GM12892 (cell line): Measurements from ENCODE around the gene ZFP64.
A peak's percentile ranks its signal among the peaks of the same experiment; 100 is the strongest.
"Not testable (repeated sequence)": the region's sequence is repeated elsewhere in the genome, so short reads cannot be mapped to it uniquely, and the experiment has no call there.

Experiments
- DNase-seq: peaks from one replicate; pipeline ENCODE4 v3.0.0; 2011; ENCODE audit not compliant: insufficient read length
- FAIRE-seq: peaks from 2 replicates; lab custom pipeline; 2011; peaks lifted over from hg19 to GRCh38; lab: Jason Lieb, UNC
- POLR2A ChIP-seq: IDR thresholded peaks from 2 replicates; pipeline ENCODE4 v1.6.1; 2011; ENCODE audit warnings: low read depth, low read length, control low read depth
- POLR2AphosphoS5 ChIP-seq: IDR thresholded peaks from 2 replicates; pipeline ENCODE4 v1.6.1; 2011; ENCODE audit warnings: low read depth, low read length, control low read depth
- TAF1 ChIP-seq: IDR thresholded peaks from 2 replicates; pipeline ENCODE4 v1.6.1; 2011; ENCODE audit warnings: low read depth, mild to moderate bottlenecking, control low read depth, low read length, borderline replicate concordance

The ZFP64 gene

GRCh38 chr20:52193886-52194545 is 2.4 kb upstream of the ZFP64 start:
- FAIRE-seq (no peak), DNase-seq (no peak)
- TF ChIP-seq TAF1 = no peak
- no peak for TF ChIP-seq POLR2AphosphoS5
- no peak for TF ChIP-seq POLR2A

GRCh38 chr20:52193133-52193532 is 1.6 kb upstream of the ZFP64 start:
- DNase-seq (no peak), FAIRE-seq (no peak)
- no peak for TF ChIP-seq POLR2A
- TF ChIP-seq TAF1 = no peak
- TF ChIP-seq POLR2AphosphoS5 = no peak

- DNase-seq, FAIRE-seq: not testable (repeated sequence)
Measured at GRCh38 chr20:52192719-52193007, 1.1 kb upstream of the ZFP64 start.

- no peak for TF ChIP-seq TAF1
- TF ChIP-seq POLR2A = no peak; the same call in none of the 2 replicates
- peak; percentile 35; the same call in 1 of the 2 replicates for TF ChIP-seq POLR2AphosphoS5
- FAIRE-seq (peak; percentile 81), DNase-seq (peak; percentile 31)
Measured at GRCh38 chr20:52191916-52192718, 538 bp upstream of the ZFP64 start.

- DNase-seq (peak; percentile 53), FAIRE-seq (no peak)
- TF ChIP-seq TAF1 (no peak), POLR2AphosphoS5 (peak; percentile 48)
Measured at GRCh38 chr20:52190437-52191131, 995 bp downstream of the ZFP64 start.

GRCh38 chr20:52181766-52182165 is 9.8 kb downstream of the ZFP64 start:
- TF ChIP-seq POLR2AphosphoS5 (no peak), POLR2A (no peak), TAF1 (no peak)
- DNase-seq (no peak), FAIRE-seq (no peak)

GRCh38 chr20:52180180-52180840 is 11.3 kb downstream of the ZFP64 start:
- DNase-seq = no peak
- TF ChIP-seq TAF1 (no peak), POLR2AphosphoS5 (no peak), POLR2A (no peak)
- FAIRE-seq = peak; percentile 57

GRCh38 chr20:52179331-52180179 is 12.0 kb downstream of the ZFP64 start:
- TF ChIP-seq POLR2AphosphoS5 (peak; percentile 55), POLR2A (peak; percentile 53; the same call in 1 of the 2 replicates), TAF1 (peak; percentile 38; the same call in 1 of the 2 replicates)
- DNase-seq (peak; percentile 60), FAIRE-seq (peak; percentile 87)

- FAIRE-seq (no peak), DNase-seq (no peak)
- no peak for TF ChIP-seq POLR2AphosphoS5
- TF ChIP-seq POLR2A = no peak
- no peak for TF ChIP-seq TAF1
Measured at GRCh38 chr20:52178691-52179090, 12.9 kb downstream of the ZFP64 start.

GRCh38 chr20:52175840-52176239 is 15.7 kb downstream of the ZFP64 start:
- DNase-seq (no peak), FAIRE-seq (no peak)
- no peak for TF ChIP-seq POLR2A
- TF ChIP-seq TAF1 = no peak
- TF ChIP-seq POLR2AphosphoS5 = no peak
